HG03135 (cell line): ENCODE results near the gene NLRP12.
A peak's percentile ranks its signal among the peaks of the same experiment; 100 is the strongest.
"Not testable (repeated sequence)": the region's sequence is repeated elsewhere in the genome, so short reads cannot be mapped to it uniquely, and the experiment has no call there.

Source experiments
- ATAC-seq: cut with Tn5 transposase; IDR thresholded peaks from one replicate; pipeline ENCODE4 v1.9.1; 2021; ENCODE audit warnings: mild to moderate bottlenecking, moderate library complexity; ENCODE audit not compliant: unreplicated experiment

The NLRP12 gene

DNA sequence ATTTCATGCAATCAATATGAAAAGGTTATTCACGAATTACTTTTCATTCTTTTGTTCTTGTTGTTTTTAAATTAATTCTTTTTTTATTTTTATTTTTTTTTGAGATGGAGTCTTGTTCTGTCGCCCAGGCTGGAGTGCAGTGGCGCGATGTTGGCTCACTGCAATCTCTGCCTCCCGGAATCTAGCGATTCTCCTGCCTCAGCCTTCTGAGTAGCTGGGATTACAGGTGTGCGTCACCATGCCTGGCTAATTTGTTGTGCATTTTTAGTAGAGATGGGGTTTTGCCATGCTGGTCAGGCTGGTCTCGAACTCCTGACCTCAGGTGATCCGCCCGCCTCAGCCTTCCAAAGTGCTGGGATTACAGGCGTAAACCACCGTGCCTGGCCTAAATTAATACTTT lies 16.1 kb upstream of the NLRP12 start:
- ATAC-seq, result not testable (repeated sequence)

DNA sequence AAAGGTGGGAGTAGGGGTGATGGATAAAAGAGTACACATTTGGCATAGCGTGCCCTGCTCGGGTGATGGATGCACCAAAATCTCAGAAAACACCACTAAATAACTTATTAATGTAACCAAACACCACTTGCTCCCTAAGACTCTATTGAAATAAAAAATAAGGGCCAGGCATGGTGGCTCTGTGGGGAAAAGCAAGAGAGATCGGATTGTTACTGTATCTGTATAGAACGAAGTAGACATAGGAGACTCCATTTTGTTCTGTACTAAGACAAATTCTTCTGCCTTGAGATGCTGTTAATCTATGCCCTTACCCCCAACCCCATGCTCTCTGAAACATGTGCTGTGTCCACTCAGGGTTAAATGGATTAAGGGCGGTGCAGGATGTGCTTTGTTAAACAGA lies 14.3 kb upstream of the NLRP12 start:
- not testable (repeated sequence) for ATAC-seq

DNA sequence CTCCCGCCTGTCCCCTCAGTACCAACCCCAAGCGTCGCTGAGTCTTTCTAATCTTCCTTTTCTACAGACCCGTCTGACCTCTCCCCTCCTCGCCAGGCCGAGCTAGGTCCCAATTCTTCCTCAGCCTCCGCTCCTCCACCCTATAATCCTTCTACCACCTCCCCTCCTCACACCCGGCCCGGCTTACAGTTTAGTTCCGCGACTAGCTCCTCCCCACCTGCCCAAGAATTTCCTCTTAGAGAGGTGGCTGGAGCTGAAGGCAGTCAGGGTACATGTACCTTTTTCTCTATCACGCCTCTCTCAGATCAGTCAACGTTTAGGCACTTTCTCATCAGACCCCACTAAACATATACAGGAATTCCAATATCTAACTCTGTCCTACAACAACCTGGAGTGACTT lies 8.7 kb upstream of the NLRP12 start:
- ATAC-seq, result not testable (repeated sequence)

DNA sequence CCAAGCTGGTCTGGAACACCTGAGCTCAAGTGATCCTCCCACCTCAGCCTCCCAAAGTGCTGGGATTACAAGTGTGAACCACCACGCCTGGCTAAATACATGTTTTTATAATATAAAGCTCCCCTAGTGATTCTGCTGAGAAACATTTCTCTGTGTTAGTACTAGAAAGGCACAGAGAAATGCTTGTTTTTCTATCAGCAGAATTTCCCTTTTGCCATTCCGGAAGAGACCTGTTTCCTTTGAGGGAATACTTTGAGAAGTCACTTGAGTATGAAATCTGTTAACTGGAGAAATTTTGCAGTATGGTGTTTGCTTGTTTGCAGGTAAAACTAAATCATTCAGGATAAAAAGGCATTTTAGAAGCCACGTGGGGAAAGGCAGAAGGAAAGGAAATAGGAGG lies 4.4 kb upstream of the NLRP12 start:
- ATAC-seq, result no peak

DNA sequence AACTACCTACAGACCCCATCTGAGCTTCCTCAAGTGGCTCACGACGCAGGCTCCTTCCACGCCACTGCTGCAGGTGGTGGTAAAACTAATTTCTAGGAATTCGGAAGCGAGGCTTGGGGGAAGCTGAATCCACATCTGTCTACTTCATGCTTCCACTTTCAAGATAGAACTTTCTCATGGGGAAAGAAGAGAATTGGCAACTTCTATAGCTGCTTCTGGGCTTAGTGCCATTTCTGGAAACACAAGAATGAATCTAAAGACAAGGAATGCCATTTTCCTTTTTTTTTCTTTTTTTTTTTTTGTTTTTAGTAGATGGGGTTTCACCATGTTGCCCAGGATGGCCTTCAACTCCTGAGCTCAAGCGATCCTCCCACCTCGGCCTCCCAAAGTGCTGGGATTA lies 2.8 kb upstream of the NLRP12 start:
- no peak for ATAC-seq

DNA sequence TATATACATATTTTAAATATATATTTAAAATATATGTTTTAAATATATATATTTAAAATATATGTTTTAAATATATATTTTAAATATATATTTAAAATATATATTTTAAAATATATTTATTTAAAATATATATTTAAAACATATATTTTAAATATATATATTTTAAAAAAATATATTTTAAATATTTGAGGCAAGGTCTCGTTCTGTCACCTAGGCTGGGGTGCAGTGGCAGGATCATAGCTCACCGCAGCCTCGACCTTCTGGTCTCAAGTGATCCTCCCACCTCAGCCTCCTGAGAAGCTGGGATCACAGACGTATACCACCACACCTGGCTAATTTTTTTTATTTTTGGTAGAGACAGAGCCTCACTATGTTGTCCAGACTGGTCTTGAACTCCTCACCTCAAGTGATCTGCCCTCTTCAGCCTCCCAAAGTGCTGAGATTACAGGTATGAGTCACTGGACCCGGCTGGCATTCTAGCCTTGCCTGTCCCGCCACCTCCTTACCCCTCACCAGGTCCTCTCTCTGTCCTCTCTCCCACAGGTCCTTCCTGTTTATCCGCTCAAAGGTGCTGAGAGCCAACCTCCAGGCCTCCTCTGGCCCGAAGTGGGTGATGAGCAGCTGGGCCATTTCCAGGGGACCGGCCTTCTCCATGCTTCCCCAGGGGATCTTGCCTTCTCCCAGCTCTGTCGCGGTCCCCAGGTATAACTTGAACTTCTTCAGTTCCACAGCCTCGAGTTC lies 564 bp downstream of the NLRP12 start:
- ATAC-seq, result no peak

DNA sequence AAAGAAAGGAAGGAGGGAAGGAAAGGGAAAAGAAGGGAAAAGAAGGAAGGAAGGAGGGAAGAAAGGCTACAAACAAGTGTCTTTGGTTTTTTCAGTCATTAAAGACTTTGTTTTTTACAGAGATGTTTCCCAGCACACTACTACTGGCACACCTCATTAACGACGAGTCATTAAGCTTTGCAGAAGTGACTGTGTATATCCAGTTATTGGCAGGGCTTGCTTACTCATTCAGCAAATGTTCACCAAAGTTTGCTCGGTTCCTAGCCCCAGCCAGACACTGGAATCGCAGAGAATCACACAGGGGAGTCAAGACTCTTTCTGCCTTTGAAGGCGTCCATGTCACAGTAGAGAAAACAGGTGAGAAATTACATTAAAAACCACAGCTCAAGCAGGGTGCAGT lies 4.3 kb downstream of the NLRP12 start:
- no peak for ATAC-seq

DNA sequence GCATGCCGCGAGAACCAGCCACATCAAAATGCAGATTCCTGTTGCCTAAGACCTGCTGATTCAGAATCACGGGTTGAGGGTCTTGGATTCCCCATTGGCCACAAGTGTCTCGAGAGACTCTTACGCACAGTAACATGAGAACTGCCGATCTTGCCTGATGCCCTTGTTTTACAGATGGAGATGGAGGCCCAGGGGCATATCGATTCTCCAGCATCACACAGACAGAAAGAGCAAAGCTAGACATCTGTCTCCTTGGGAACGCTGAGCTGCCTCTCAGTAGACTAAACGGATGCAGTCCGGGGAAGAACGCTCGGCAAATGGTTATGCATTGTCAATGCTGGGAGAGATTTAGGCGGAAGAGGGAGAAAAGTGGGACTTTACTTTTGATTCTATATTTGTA lies 5.4 kb downstream of the NLRP12 start:
- no peak for ATAC-seq

DNA sequence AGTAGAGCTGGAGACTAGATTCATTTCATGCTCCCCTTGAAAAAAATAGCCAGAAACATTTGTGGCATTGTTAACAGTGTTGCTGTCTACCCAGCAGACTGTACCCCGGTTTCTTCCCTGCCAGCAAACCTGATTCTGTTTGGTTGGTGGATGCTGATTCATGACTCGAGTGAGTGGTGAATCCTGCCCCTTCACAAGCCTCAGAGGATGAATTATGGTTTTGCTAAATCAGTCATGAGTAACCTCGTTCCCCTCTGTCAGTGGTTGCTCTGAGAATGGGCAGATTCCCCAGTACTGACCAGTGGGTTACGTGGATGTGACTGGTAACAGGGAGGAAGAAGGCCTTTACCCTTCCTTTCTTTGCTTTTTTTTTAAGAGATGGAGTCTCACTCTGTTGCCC lies 10.1 kb downstream of the NLRP12 start:
- no peak for ATAC-seq

DNA sequence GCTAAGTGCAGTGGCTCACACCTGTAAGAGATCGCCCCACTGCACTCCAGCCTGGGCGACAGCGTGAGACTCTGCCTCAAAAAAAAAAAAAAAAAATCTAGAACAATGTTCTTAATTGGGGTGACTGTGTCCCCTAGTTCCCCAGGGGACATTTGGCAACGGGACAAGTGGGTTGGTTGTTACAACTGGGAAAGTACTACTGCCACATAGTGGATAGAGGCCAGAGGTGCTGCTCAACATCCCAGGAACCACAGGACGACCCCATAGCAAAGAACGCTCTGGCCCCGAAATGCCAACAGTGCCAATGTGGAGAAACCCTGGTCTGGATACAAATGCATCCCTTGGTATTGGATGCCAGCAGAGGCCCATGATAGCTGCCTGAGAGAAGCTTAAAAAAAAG lies 11.8 kb downstream of the NLRP12 start:
- ATAC-seq, result no peak

DNA sequence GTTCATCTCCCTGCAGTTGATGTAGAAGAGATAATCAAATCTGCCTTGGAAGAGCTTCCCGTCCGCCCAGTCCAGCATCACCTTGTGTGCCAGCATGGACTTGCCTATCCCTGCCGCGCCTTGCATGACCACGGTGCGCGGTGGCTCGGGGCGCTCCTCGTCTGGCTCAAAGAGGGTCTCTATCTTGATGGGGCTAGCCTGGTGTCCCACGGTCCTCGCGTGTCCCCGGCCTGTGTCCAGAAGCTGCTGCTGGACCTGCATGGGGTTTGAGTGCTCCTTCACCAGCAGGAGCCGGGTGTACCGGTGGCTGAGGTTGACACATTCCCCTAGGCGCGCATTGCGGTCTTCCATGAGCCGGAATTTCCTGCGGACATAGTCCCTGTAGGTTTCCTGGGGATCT lies 13.2 kb downstream of the NLRP12 start:
- ATAC-seq, result no peak

DNA sequence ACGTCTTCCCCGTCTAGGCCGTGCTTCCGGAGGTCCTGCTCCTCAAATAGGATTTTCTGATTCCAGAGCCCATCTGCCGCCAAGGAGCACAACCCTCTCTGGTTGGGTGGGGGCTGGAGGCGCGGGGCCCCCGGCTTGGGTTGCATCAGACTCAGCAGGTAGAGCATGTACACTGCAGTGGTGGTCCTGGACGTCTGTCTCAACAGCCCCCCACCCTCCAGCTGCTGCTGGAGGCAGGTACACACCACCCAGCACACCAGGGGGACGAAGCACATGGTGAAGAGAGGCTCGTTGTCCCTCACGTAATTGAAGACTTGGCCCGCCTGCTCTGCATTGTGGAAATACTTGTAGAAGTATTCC lies 13.9 kb downstream of the NLRP12 start:
- no peak for ATAC-seq

DNA sequence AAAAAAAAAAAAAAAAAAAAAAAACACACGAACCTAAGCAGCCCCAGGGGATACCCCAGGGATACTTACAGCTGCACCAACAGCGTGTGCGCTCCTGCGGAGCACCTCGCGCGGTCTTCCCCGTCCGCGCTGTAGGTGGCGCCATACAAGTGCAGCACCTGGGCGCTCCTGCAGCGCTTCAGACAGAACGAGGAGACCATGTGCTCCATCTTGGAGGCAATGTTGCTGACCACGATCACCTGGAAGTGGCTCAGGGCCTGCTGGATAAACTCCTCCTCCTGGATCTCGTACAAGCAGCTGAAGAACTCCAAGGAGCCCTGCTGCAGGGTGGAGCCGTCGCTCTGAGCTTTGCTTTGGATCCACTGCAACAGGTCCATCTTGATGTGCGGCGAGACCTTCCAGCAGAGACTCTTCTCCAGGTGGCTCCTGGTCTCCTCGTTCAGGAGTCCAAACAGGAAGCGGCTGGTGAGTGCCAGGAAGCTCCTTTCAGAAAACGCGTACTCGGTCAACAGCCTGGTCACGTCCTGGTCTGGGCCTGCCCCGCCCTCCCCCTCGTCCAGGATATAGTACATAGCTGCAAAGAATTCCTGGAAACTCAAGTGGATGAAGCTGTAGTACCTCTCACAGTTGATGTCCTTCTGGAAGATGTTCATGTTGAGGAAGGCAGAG lies 14.5 kb downstream of the NLRP12 start:
- ATAC-seq, result no peak

DNA sequence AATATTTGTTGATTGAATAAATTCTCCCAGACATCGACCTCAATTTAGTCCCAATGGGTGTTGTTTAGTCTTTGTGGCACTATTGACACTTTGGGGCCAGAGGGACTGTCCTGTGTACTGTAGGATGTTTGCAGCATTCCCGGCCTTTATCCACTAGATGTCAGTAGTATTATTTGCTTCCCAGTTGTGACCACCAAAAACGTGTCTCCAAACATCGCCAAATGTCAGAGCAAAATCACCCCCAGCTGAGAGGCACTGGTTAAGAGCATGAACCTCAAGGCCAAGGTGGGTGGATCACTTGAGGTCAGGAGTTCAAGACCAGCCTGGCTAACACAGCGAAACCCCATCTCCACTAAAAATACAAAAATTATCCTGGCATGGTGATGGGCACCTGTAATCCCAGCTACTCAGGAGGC lies 15.4 kb downstream of the NLRP12 start:
- no peak for ATAC-seq

DNA sequence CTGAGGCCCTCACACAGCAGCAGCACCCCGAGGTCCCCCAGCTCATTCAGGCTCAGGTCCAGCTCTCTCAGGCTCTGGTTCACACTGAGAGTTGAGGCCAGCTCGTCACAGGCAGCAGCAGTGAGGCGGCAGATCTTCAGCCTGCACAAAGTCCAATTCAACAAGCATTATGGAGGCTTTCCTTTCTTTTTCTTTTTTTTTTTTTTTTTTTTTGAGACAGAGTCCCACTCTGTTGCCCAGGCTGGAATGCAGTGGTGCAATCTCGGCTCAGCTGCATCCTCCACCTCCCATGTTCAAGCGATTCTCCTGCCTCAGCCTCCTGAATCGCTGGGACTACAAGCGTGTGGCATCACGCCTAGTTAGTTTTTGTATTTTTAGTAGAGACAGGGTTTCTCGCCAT lies 22.9 kb downstream of the NLRP12 start:
- no peak for ATAC-seq

DNA sequence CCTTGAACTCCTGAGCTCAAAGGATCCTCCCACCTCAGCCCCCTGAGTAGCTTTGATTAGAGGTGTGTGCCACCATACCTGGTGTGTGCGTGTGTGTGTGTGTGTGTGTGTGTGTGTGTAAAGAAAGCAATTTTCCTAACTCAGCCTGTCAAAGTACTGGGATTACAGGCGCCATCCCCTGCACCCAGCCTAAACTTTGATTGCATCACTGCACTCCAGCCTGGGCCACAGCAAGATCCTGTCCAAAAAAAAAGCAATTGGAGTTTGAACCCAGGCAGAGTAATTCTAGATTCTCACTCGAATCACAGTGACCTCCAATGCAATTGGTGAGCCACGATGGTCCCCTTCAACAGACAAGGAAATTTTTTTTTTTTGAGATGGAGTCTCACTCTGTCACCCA lies 29.1 kb downstream of the NLRP12 start:
- no peak for ATAC-seq

DNA sequence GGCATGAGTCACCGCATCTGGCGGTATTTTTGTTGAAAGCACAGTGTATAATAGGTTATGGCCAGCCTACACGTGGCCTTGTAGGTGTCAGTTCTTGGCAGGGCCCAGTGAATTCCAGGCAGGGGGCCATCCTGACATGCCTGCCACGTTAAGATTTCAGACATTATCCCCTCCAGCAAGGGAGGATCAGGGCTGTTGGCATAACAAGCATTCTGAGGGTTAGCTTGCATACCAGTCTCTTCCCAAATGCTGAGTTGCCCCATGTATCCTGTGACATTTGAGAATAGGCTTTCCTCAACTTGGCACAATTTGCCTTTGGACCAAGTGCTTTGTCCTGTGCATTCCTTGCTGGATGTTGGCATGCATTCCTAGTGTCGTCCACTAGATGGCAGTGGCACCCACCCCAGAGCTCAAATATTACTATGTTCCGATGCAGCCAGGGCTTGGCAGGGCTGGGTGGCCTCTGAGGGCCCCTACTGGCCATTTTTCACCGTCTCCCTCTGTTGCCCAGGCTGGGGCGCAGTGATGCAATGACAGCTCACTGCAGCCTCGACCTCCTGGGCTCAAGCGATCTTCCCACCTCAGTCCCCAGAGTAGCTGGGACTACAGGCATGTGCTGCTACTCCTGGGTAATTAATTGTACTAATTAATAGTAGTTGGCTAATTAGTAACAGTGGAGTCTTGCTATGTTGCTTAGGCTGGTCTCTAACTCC lies 31.2 kb downstream of the NLRP12 start:
- peak; percentile 87 for ATAC-seq

DNA sequence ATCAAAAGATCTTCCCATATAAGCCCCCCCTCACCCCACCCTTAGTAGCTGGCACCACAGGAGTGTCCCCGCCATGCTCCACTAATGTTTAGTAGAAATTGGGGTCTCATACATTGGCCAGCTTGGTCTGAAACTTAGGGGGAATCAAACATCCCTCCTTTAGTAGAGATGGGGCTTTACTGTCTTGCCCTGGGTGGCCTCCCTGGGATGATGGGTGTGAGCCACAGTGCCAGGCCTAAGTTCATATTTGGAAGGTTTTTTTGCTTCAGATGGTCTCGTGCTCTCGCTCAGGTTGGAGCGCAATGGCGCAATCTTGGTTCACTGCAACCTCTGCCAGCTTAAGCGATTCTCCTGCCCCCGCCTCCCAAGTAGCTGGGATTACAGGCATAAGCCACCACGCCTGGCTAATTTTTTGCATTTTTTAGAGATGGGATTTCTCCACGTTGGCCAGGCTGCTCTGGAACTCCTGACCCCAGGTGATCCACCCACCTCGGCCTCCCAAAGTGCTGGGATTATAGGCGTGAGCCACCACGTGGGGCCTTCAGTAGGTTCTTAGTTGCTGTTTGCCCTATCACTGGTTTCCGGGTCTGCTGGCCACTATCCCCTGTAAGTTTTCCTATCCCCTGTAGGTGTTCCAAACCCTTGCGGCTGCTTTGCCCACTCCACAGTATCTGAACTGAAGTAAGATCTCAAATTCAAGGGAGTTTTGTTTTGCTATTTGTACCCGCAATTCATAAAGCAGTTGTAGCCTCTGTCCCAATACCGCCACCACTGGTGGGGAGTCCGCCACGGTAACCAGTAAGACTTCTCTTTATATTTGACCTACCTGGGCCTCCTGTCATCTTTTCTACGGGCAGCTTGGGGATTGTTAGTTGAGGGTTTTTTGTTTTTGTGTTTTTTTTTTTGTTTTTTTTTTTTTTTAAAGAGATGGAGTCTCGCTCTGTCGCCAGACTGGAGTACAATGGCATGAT lies 34.1 kb downstream of the NLRP12 start:
- no peak for ATAC-seq

DNA sequence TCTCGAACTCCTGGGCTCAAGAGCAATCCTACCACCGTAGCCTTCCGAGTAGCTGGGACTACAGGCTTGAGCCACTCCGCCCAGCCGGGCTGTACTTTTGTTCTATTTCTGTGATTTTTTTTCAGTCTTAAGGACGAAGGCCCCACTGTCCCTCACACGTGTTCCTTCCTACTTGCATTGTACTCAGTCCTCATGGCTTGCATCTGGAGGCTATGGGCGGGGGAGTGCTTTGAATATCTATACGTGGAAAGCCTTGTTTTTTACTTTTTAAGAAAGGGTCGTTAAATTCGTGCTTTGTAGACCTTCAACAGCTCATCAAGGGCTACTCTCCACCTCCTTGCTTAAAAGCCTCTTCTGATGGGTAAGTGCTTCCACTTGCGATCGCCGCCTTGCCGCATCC lies 36.8 kb downstream of the NLRP12 start:
- no peak for ATAC-seq

DNA sequence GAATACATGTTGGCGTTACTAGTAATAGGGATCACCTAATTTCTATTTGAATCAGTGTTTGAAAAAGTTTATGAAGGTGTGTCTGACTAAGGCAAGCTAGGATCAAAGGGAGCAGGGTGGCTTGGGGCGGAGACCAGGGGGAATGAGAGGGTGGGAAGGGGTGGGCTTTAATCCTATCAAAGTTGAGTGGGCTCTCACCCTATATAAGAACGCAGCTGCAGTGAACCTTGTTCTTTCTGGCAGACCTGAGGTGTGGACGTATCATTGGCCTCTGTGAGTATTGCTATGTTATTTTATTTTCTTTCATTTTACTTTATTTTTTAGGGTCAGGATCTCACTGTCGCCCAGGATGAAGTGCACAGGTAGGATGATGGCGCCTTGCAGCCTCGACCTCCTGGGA lies 37.4 kb downstream of the NLRP12 start:
- ATAC-seq, result no peak
